Breast epithelium (tissue), 4 donors: ENCODE measurements around the gene CKB. TPM values are rescaled to one million over a fixed set of nuclear protein-coding genes. Genes with fewer than 3 reads are reported as not detected.

ENCODE experiments used
- DNase-seq, 2 donors: peaks; one replicate each; pipeline ENCODE4 v3.0.0-alpha.2; 2019; ENCODE audit warnings: low spot score in 2 of 2
- H3K27ac ChIP-seq, 2 donors: fragments of 200-600 bp; sonication (generic) in 1 of 2; one replicate each; pipeline ENCODE4 v1.5.1; 2016 to 2019; ENCODE audit warnings: mild to moderate bottlenecking in 1 of 2
- H3K27me3 ChIP-seq, 2 donors: fragments of 200-600 bp; sonication (generic) in 1 of 2; one replicate each; pipeline versions ENCODE4 v1.5.1 to v1.6.0; 2017 to 2019; ENCODE audit warnings: control low read depth in 1 of 2, mild to moderate bottlenecking in 1 of 2
- H3K36me3 ChIP-seq: fragments of 200-600 bp; one replicate; pipeline ENCODE4 v1.5.1; 2019
- H3K4me1 ChIP-seq, 2 donors: fragments of 200-600 bp; sonication (generic); one replicate each; pipeline ENCODE4 v1.5.1; 2016 to 2019; ENCODE audit warnings: control low read depth in 1 of 2
- H3K4me3 ChIP-seq, 3 donors: fragments of 200-600 bp; sonication (generic); 1 replicate in 2 of 3; 2 replicates in 1 of 3; pipeline ENCODE4 v1.5.1; 2016 to 2019; ENCODE audit warnings: mild to moderate bottlenecking in 3 of 3, moderate library complexity in 2 of 3
- H3K9me3 ChIP-seq, 2 donors: fragments of 200-600 bp; sonication (generic) in 1 of 2; one replicate each; pipeline ENCODE4 v1.5.1; 2016 to 2019; ENCODE audit warnings: control low read depth in 1 of 2
- CTCF ChIP-seq, 3 donors: fragments of 450-650 bp; IDR thresholded peaks; one replicate each; pipeline ENCODE4 v1.5.1; 2016 to 2017; ENCODE audit warnings: antibody characterized with exemption in 3 of 3, mild to moderate bottlenecking in 3 of 3, moderate library complexity in 3 of 3
- POLR2A ChIP-seq: fragments of 450-650 bp; IDR thresholded peaks from one replicate; pipeline ENCODE4 v1.6.1; 2016; ENCODE audit warnings: antibody characterized with exemption, mild to moderate bottlenecking, moderate library complexity
- POLR2AphosphoS5 ChIP-seq, 3 donors: sonication (generic); formaldehyde crosslinking; IDR thresholded peaks; one replicate each; pipeline ENCODE4 v1.6.1; 2017; ENCODE audit warnings: antibody characterized with exemption in 3 of 3
- intact Hi-C: fragments of 100-400 bp; cut with DNase I; formaldehyde crosslinking; loops from one replicate; pipeline ENCODE4 v1.15.1; 2023; ENCODE audit warnings: low total_unique reads
- total RNA-seq, 3 donors: library from RNA; depleted of rRNA; stranded (reverse); fragments of >200 nt; gene quantifications; one replicate each; pipeline ENCODE4 v1.1.0, GENCODE V29; 2016

CKB gene
- total RNA-seq, 3 donors from 2014 or later = 61.6 to 305 (median 83.2) TPM

- H3K9me3 ChIP-seq = no peaks in the 10 kb centered on the region
- TF ChIP-seq POLR2A = no peak
- TF ChIP-seq POLR2AphosphoS5 (IDR thresholded peaks at IDR 0.05) = no peak
- intact Hi-C loops = no loop called here
- no peak overlapping the region for H3K4me3 ChIP-seq
- no peak overlapping the region for H3K27ac ChIP-seq
- H3K4me1 ChIP-seq = no peaks in the 10 kb centered on the region
- H3K36me3 ChIP-seq = peaks cover 9% of the 10 kb centered on the region
- H3K27me3 ChIP-seq = no peaks in the 10 kb centered on the region
- no peak for DNase-seq
These were observed 42.0 kb downstream of the CKB start for GRCh38 chr14:103480595-103480994.

GRCh38 chr14:103476631-103477030 is 46.0 kb downstream of the CKB start:
- TF ChIP-seq CTCF (IDR thresholded peaks at IDR 0.05) (no peak), POLR2AphosphoS5 (IDR thresholded peaks at IDR 0.05) (no peak), POLR2A (no peak)
- no peaks in the 10 kb centered on the region for H3K27me3 ChIP-seq
- no peaks in the 10 kb centered on the region for H3K9me3 ChIP-seq
- intact Hi-C loops = no loop called here
- H3K36me3 ChIP-seq = peaks cover 9% of the 10 kb centered on the region
- no peaks in the 10 kb centered on the region for H3K4me1 ChIP-seq
- no peak for DNase-seq
- H3K4me3 ChIP-seq = no peak overlapping the region
- no peak overlapping the region for H3K27ac ChIP-seq

DNA sequence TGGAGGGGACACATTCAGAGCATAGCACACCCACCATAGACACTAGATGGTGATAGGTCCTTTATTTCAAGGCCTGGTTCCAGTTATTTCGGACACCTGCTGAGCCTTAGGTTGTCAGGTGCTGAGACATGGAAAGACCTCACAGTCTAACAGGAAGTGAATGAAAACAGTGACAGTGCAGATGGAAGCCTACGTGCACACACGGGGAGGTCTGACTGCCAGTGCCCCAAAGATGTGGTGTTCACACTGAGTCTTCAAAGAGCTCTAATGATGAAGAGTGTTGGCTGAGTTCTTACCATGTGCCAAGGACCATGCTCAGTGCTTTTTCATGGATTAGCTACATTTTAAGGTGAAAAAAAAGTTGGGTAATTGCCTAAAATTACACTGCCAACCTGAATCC is 46.6 kb downstream of the CKB start:
- no peak overlapping the region for H3K27ac ChIP-seq
- no peaks in the 10 kb centered on the region for H3K9me3 ChIP-seq
- no peak overlapping the region for H3K4me3 ChIP-seq
- no peak for DNase-seq
- intact Hi-C loops = no loop called here
- H3K36me3 ChIP-seq = peaks cover 8% of the 10 kb centered on the region
- TF ChIP-seq CTCF (IDR thresholded peaks at IDR 0.05) (no peak), POLR2A (no peak), POLR2AphosphoS5 (IDR thresholded peaks at IDR 0.05) (no peak)
- no peaks in the 10 kb centered on the region for H3K27me3 ChIP-seq
- H3K4me1 ChIP-seq = no peaks in the 10 kb centered on the region

DNA sequence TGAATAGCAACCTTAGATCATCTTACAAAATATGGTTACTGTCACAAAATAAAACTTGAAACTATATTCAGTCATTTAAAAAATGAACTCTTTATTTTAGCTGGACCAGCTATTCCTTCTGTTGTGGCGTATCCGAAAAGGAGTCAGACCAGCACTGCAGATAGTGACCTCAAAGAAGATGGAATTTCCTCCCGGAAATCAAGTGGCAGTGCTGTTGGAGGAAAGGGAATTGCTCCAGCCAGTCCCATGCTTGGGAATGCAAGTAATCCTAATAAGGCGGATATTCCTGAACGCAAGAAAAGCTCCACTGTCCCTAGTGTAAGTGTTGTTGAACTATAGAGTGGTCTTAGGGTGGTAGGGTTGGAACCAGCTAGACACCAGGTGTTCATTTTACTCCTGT is 47.7 kb downstream of the CKB start:
- Histone ChIP-seq H3K27me3 (no peaks in the 10 kb centered on the region), H3K4me3 (no peak overlapping the region), H3K36me3 (no peaks in the 10 kb centered on the region), H3K9me3 (no peaks in the 10 kb centered on the region), H3K4me1 (no peaks in the 10 kb centered on the region), H3K27ac (no peak overlapping the region)
- TF ChIP-seq CTCF (IDR thresholded peaks at IDR 0.05) (no peak), POLR2AphosphoS5 (IDR thresholded peaks at IDR 0.05) (no peak), POLR2A (no peak)
- intact Hi-C loops = no loop called here
- no peak for DNase-seq

- H3K27me3 ChIP-seq = no peaks in the 10 kb centered on the region
- no peaks in the 10 kb centered on the region for H3K36me3 ChIP-seq
- H3K4me1 ChIP-seq = no peaks in the 10 kb centered on the region
- TF ChIP-seq POLR2A (no peak), CTCF (IDR thresholded peaks at IDR 0.05) (no peak), POLR2AphosphoS5 (IDR thresholded peaks at IDR 0.05) (no peak)
- H3K4me3 ChIP-seq = no peak overlapping the region
- no peaks in the 10 kb centered on the region for H3K9me3 ChIP-seq
- DNase-seq = no peak
- no peak overlapping the region for H3K27ac ChIP-seq
- intact Hi-C loops = no loop called here
These were observed 49.7 kb downstream of the CKB start for GRCh38 chr14:103472939-103473338.

Other genes with a start within 250 kb of the CKB start
- gene EIF5, start 188.6 kb downstream of the CKB start, total RNA-seq = 100 to 1,000 TPM; 143 to 254 (median 150) TPM
- 100 to 1,000 TPM in 1 of 3 donors, 10 to 100 TPM in 2; 70.2 to 107 (median 87.5) TPM for gene MARK3, start 137.4 kb downstream of the CKB start, total RNA-seq
- gene TRMT61A, start 6.4 kb upstream of the CKB start, total RNA-seq = 10 to 100 TPM; 10.7 to 17.7 (median 11.3) TPM
- gene BAG5, start 39.8 kb upstream of the CKB start, total RNA-seq = 10 to 100 TPM; 29.5 to 45.4 (median 38.5) TPM
- 10 to 100 TPM; 26.5 to 41.9 (median 27.2) TPM for gene COA8, start 40.1 kb upstream of the CKB start, total RNA-seq
- gene KLC1, start 106.4 kb upstream of the CKB start, total RNA-seq = 100 to 1,000 TPM; 222 to 275 (median 253) TPM
- gene XRCC3, start 192.6 kb upstream of the CKB start, total RNA-seq = 10 to 100 TPM in 1 of 3 donors, 1 to 10 TPM in 2; 5.9 to 10.2 (median 5.9) TPM
- gene ZFYVE21, start 193.0 kb upstream of the CKB start, total RNA-seq = 100 to 1,000 TPM in 1 of 3 donors, 10 to 100 TPM in 2; 57.4 to 140 (median 96.0) TPM